A172 (cell line): ENCODE measurements around the gene KRTAP22-2. TPM values are rescaled to one million over a fixed set of nuclear protein-coding genes. Genes with fewer than 3 reads are reported as not detected.

Source experiments
- DNase-seq: peaks from one replicate; pipeline ENCODE4 v3.0.0-alpha.2; 2015; ENCODE audit warnings: low spot score
- total RNA-seq: library from RNA; depleted of rRNA; stranded (reverse); fragments of >200 nt; shearing (Covaris generic); gene quantifications from 2 replicates; pipeline ENCODE4 v1.2.3, GENCODE V29; 2014; rRNA removed

Gene KRTAP22-2
- not detected in 2 replicates for total RNA-seq

DNA sequence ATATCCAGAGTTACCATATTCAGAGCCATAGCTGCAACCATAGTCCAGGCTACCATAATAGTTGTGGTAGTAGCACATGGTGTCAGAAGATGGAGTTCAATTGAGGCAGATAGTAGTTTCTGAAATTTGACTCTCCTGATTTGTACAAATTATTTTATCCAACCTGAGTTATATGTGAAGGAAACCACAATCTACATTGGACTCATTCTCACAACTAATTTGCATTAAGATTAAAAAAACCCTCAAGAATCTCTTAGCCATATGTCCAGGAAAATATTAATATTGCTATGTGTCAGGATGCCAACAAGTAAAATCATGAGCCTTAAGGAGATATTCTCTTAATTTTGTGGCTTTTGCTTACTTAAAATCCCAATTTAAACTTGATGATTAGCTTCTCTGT is at the start of gene KRTAP22-2:
TSS of gene KRTAP22-2 (minus strand) at position 101 of the 400 bp plus-strand sequence.
- DNase-seq = no peak

DNA sequence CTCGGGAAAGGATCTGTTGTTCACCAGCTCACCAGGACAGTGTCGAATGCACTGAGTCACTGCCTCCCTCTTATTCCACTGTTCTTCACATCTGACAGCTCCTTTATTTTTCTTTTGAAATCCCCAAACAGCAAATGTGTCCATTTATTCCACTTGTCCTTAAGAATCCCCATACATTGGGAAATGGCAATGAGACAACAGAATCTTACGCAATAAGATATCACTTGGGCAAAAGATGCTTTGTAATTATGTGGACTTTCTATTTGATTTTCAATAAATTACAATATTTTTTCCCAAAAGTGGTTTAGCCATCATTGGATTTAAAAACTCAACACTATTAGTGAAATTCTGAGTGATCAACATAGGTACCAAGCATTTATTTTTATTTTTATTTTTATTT is 48.5 kb upstream of the KRTAP22-2 start:
- DNase-seq = no peak

DNA sequence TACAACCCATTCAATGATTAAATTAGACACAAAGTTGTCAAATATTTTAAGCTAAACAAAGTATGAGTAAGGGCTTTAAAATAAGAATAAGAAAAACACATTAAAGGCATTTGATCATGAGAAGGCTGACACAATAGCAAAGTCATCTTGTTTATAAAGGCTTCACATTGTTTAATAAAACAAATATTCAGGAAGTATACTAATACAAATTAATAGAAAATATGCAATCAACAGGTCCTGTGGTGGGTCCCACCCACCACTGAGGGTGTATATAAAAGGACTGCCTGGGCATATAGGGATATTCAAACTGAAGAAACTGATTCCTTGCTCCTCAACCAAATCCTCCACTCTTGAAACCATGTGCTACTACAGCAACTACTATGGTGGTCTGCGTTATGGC is 44.7 kb upstream of the KRTAP22-2 start, which contains the start of gene KRTAP20-2:
TSS of gene KRTAP20-2 (plus strand) at position 301 of the 400 bp plus-strand sequence. CDS start at position 359, 58 bp downstream.
- no peak for DNase-seq

DNA sequence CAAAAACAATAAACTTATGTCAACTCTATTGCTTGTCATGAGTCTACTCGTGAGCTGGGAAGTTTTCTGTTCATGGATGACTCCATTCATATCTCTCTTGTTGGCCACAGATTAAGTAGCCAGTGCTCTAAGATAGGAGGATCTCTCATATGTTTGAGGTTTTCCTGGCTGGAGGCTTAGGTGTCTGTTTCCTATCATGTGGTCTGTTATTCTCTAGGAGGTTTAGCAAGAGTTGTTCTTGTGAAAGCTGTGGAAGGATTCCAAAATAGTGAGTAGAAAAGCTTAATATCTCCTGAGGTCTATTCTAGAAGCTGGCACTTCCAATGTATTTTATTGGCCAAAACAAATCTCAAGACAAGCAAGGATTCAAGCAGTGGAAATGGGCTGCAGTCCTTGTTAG is 39.0 kb upstream of the KRTAP22-2 start:
- DNase-seq = no peak

DNA sequence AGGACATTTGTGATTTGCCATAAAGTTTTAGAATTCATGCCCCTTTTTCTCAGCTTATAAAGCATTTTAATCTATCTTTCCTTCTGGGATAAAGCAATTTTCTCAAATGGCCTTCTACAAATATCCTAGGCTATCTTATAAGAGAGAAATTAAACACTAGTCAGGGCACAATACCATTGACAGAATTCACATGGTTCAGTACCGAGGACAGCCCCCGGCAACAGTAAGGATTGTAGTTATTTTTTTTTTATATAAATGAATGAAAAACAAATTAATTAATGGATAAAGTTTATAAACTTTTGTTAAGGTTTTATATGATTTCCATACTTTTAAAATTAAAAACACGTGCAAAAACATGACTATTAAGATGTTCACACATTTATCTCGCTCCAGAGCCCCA is 37.9 kb upstream of the KRTAP22-2 start:
- DNase-seq = no peak

DNA sequence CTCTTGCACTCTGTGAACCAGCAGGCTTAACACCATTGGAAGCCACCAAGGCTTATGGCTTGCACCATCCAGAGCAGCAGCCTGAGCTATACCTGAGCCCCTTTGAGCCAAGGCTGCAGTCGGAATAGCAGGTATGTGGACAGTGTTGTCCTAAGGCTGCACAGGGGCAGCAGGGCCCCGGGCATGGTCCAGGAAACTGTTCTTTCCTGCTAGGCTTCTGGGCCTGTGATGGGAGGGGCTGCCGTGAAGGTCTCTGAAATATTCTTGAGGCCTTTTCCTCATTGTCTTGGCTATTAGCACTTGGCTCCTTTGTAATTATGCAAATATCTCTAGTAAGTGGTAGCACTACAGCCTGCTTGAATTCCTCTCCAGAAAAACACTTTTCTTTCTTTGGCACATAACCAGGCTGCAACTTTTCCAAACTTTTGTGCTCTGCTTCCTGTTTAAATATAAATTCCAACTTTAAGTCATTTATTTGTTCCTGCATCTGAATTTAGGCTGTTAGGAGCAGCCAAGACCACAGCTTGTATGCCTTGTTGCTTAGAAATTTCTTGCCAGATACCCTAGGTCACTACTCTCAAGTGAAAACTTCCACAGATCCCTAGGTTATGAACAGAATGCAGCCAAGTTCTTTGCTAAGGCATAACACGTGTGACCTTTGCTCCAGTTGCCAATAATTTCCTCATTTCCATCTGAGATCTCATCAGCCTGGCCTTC is 35.4 kb upstream of the KRTAP22-2 start:
- no peak for DNase-seq

DNA sequence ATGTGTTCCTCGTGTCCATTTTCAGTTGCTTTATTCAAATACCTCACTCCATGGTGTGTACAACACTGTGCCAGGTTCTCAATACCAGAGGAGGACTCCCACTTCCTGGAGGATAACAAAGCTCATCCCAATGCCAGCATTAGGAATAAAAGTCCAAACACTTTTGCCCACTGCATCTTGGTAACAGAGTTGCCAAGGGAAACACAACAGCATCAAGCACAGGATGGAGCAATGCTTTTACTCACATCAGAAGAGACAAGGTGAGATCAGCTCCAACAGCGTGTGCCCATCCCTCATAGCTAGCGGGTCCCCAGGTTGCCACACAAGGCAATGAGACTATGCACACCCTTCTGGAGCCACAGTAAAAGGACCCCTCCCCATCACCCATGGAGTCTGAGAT is 33.2 kb upstream of the KRTAP22-2 start:
- DNase-seq = no peak

DNA sequence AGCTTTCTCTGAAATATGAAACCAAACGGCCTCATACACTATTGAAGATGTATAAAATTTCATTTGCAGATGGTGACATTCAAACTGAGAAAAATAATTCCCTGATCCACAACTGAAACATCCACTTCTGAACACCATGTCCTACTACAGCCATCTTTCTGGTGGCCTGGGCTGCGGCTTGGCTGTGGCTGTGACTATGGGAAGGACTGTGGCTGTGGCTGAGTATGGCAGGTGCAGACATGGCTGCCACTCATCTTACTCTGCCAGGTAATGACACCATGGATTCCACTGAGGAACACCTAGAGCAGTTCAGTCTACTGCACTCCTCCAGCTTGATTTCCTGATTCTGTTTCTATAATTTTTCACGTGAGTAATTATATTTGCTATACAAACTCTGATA is 30.3 kb upstream of the KRTAP22-2 start, which contains the start of gene KRTAP20-4:
TSS of gene KRTAP20-4 (plus strand) at position 106 of the 400 bp plus-strand sequence.
- DNase-seq = no peak

DNA sequence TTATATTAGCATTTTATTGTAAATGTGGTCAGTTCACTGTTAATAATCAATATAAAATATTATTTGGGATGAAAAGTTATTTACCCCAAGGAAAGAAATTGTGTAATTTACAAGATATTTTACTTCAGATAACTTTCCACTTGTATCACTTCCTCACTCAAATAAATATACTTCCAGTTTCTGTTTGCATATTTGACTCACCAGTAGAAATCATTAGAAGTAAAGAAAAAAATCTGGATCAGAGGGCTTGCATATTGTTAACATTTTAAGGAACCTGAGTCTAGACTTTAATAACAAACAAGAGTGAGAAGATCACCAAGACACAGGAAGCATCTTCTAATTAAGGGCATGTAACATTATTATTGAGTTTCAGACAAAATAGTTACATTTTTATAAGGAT is 29.9 kb upstream of the KRTAP22-2 start:
- DNase-seq = no peak

DNA sequence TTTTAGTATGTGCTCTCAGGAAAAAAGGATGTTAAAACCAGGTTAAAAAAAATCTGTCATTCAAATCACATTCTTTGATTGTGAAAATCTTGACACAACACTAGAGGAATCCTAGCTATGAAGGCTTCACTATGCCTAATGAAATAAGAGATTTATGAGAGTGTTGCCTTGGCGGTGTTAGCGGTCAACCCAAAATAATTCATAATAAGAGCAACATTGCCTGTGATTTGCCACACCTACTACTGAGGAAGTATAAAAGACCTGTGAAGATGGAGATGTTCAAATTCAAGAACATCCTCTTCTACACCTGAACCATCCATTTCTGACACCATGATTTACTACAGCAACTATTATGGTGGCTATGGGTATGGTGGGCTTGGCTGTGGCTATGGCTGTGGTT is 25.9 kb upstream of the KRTAP22-2 start, which contains the start of gene KRTAP20-1:
TSS of gene KRTAP20-1 (plus strand) at position 301 of the 400 bp plus-strand sequence. CDS start at position 331, 30 bp downstream.
- DNase-seq = no peak

DNA sequence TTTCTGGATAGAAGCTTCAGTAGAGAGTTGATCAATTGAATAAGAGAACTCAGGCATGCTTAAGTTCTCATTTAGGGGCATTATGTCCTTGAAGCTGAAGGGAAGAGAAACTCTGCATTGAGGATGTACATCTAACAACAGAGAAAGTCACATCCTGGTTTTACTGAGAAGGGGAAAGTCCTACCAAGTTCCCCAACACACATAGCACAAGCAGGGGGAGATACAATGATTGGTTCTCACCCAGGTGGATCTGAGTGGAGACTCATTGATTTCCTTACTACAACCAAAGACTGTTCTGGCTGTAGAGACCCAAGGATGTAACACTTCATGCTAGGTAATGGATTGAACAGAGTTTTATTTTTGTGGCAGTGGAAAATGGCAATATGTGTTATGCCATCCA is 25.0 kb upstream of the KRTAP22-2 start:
- no peak for DNase-seq

DNA sequence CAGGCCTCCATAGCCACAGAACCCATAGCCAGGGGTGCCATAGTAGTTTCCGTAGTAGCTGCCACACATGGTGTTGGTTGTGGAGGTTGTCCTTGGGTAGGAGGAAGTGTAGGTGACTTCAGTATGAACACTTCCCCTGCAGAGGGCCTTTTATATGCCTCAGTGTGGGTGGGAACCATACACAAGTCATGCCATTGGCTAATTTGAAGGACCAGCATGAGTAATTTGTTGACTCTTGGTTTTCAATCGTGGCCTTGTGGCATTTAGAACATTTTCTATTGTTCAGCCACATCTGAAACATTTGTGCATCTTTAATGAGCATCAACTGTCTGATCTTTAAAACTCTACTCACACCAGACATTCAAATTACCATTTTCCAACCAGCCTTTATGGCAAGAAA is 23.6 kb upstream of the KRTAP22-2 start, which contains the start of gene KRTAP6-1:
TSS of gene KRTAP6-1 (minus strand) at position 95 of the 400 bp plus-strand sequence. CDS start at position 69, 26 bp downstream.
- no peak for DNase-seq

DNA sequence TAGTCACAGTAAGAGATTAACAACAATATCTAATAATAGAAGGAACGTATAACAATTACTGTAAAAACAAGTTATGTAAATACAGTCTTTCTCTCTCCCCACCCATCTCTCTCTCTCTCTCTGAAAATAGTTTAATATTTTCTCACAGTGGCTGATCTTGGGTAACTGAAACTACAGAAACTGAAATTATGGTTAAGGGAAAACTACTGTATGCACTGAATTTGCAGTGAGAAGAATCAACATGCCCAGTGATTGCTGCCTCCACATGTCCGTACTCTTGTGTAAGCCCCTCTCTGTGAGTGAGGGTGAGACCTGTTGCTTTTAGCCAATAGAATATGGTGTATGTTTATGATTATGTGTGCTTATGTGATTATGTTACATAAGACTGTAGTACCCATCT is 21.9 kb upstream of the KRTAP22-2 start:
- no peak for DNase-seq

DNA sequence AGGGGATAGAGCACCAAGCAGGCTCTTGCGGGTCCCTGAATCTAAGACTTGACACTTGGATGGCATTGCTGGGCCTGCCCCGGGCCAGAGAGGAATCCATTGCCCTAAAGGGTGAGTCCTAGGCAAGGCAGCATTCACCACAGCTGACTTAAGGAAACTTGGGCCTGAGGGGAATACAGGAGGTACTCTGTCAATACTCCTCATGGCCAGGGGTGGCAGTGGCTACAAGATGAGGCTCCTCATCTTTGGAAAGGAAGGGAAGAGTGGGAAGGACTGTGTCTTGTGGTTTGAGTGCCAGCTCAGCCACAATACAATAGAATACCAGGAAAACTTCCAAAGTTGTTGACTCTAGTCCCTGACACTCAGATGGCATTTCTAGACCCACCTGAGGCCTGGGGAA is 15.8 kb upstream of the KRTAP22-2 start:
- no peak for DNase-seq

DNA sequence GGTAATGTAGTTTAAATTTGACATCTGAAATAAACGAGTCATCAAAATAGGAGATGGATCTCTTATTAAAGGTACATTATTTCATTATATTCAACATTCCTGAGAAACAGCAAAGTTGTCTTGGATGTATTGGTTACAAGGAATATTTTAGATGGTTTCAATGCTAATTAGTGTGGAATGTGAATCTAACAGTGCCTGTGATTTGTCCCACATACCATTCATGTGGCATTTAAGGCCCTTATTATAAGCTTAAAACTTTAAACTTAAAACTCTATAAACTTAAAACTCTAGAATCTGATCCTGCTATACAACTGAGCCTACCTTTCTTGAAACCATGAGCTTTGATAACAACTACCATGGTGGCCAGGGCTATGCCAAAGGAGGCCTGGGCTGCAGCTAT is 10.6 kb upstream of the KRTAP22-2 start, which contains the start of gene KRTAP22-1:
TSS of gene KRTAP22-1 (plus strand) at position 301 of the 400 bp plus-strand sequence.
- DNase-seq = no peak

DNA sequence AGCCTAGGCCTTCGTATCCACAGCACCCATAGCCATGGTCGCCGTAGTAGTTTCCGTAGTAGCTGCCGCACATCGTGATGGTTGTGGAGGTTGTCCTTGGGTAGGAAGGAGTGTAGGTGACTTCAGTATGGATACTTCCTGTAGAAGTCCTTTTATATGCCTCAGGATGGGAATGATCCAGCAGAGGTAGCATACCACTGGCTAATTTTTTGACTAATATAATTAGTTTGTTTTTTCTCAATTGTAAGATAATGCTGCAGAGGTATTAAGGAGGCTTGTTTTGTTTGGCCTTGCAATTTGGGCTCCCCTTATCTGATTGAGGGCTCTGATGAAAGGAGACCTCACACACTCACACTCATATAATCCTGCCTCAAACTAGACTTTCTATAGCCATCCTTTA is 8.6 kb upstream of the KRTAP22-2 start, which contains the start of gene KRTAP6-2:
TSS of gene KRTAP6-2 (minus strand) at position 101 of the 400 bp plus-strand sequence. CDS start at position 73, 28 bp downstream.
- DNase-seq = no peak

DNA sequence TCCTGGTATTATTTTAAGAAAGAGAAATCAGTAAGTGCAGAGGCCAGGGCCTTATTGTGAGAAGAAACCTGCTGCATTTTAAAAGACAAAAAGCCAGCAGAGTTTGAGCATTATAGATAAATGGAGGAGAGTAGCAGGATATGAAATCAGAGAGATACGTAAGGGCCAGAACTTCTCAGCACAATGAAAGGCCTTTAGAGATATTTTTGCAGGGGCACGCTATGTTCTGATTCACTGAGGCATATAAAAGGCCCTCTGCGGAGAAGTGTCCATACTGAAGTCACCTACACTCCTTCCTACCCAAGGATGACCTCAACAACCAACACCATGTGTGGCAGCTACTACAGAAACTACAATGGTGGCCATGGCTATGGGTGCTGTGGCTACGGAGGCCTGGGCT is 1.9 kb upstream of the KRTAP22-2 start, which contains the start of gene KRTAP6-3:
TSS of gene KRTAP6-3 (plus strand) at position 301 of the 400 bp plus-strand sequence. CDS start at position 307, 6 bp downstream.
- DNase-seq = no peak

DNA sequence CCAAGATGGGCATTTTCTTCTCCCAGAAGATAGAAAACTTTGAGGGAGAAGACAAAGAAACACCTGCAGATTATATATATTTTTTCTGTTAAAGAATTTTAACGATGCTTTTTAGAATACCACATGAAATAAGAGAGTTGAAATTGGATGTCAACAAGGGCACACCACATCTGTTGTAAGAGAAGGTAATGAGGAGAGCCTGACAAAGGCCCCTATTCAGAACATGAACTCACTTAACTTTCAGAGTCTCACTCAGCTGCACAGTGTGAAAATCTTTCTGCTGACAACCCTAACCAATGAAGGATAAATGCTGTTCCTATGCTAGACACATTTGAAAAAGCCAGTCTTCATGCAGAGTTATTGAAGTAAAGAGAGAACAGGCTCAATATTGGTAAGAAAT is 7.3 kb downstream of the KRTAP22-2 start:
- no peak for DNase-seq

DNA sequence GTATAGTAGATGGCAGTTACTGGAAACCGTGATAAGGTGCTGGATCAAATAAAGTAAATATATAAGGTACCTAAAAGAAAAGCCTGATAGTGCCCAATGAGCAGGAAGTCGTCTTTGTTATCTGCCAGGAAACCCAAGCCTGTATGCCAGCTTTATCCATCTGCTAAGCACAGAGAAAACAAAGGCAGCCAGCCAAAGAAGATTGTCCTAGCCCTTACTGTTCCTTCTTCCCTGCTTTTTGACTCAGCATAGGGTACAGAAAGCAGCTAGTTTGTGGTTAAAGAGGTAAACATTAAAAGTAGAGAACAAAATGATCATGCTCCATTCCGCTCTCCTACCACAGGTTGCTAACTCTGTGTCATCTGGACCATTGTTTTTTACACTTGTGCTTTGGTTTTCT is 10.1 kb downstream of the KRTAP22-2 start:
- DNase-seq = no peak

DNA sequence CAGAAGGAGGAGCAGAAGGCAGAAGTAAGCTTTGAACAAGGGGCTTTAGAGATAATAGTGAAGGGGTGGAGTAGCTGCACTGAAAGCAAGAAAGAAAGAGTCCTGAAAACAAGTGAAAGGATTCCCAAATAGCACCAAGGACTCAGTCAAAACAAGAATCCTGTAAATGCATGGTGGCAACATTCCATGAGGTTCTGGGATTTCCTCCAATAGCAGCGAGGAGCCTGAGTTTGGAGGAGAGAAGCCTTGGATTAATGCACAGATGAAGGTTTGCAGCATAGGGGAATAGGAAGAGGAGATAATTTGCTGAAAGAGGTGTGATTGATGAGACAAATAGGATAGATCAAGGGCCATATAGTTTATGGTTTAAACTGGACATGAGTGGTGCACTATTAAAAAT is 10.9 kb downstream of the KRTAP22-2 start:
- no peak for DNase-seq

DNA sequence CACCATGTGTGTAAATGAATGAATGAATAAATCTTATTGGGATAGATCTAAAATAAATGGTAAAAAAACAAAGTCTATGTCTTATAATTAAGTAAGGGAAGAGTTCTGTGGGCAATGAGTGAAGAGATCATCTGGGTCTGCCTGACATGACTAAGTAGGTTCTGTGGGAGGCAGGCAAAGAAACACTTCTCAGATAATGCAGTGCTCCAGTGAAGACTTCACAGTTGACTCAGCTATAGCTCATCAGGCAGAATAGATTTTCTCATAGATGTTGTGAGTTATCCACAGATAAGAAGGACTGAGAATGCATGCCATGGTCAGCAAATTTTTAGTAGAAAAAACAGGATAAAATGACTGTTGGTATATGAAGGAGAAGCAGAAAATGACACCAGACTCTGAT is 12.4 kb downstream of the KRTAP22-2 start:
- no peak for DNase-seq

DNA sequence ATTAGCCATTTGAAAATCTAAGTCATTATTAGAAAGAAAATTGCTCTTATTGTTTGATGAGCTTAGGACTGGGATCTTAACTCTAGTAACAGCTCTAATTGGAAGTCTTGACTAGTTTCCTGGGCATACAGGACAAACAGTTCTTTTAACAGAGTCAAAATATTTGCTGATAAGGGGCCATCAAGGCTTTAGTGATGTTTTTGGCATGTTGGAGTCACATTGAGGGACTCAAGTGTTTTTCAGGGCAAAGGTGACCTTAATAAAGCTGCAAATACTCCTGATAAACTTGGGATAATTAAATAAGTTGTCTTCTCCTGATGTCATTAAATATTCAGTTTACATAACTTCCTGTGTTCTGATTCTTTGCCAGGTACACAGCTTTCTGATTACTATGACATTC is 22.6 kb downstream of the KRTAP22-2 start:
- DNase-seq = no peak

DNA sequence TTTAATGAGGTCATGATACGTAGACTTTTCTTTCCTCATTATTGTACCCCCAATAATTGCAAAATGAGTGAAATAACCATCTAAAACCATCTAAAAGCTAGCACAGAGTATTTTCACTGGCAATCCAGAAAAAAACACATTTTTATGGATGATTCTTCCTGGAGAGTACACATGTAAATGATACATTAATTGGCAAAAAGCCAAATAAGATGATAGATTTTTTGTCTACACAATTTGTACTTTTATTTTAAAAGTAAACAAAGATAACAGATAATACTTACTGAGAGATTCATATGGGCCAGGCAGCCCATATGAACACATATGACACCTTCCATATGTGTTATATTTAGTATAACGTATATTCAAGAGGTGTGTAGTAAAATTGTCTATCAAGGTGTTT is 26.6 kb downstream of the KRTAP22-2 start:
- DNase-seq = no peak
